Measurements from ENCODE around the gene ATF7IP2.
"Not testable (repeated sequence)": the region's sequence is repeated elsewhere in the genome, so short reads cannot be mapped to it uniquely, and the experiment has no call there.

The ATF7IP2 gene, protein sequence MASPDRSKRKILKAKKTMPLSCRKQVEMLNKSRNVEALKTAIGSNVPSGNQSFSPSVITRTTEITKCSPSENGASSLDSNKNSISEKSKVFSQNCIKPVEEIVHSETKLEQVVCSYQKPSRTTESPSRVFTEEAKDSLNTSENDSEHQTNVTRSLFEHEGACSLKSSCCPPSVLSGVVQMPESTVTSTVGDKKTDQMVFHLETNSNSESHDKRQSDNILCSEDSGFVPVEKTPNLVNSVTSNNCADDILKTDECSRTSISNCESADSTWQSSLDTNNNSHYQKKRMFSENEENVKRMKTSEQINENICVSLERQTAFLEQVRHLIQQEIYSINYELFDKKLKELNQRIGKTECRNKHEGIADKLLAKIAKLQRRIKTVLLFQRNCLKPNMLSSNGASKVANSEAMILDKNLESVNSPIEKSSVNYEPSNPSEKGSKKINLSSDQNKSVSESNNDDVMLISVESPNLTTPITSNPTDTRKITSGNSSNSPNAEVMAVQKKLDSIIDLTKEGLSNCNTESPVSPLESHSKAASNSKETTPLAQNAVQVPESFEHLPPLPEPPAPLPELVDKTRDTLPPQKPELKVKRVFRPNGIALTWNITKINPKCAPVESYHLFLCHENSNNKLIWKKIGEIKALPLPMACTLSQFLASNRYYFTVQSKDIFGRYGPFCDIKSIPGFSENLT

DNA sequence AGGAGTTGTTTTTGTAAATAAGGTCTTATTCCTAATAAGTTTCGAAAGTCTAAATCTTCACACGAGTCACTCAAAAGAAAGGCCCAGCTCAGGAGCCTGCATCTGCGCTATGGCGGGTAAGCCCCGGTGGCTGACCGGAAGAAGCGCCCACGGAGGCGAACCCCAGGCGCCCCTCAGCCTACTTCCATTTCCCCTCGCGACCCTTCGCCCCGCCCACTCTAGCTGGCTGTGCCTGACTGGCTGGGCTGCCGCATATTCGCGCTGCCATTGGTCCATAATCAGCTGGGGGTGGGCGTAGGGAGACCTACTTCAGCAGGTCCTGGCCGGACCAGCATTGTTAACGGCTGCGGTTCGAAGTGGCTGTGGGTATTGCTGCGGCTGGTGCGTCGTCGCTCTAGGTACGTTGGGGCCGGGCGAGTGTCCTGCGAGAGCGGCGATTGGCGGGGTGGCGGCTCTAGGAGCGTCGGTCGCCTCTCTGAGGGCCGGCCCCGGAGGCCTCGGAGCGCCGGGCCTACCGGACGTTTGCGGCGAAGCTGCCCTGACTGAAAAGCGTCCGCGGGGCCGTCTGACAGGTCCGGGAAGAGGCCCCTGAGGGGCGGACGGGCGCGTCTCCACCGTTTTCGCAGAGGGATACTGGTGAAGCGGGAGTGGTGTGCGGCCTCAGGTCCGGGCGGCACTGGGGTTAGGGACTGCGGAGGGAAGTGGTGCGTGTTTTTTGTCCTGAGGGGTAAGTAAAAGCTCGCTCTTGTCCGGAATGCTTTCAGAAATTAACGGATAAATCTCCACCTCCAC is at the start of gene ATF7IP2:
Gene ATF7IP2 (plus strand): TSS at position 337 of the 792 bp plus-strand sequence. CDS start 44,560 bp downstream, outside the sequence.
- DNase-seq: peak; percentile 23 to 87 (median 64)

DNA sequence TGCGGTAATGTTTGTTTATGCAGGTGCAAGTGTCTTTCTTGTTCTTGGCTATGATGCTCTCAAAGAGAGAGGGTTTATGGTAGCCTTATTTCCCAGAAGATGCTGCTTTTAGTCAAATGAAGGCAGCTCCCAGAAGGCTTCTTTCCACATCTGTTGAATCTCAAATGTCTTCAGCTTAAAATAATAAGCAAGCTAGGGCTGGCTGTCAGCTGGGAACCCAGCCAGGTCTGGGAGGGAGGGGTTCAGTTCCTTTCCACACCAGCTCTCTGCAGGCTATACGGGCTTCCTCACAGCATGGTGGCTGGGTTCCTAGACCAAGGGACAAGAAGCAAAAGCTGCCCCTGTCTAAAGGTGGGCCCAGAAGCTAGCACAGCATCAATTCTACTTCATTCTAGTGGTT is 47.4 kb upstream of the ATF7IP2 start:
- DNase-seq: peak in 32 of 58 donors; percentile 0 to 57 (median 8)

DNA sequence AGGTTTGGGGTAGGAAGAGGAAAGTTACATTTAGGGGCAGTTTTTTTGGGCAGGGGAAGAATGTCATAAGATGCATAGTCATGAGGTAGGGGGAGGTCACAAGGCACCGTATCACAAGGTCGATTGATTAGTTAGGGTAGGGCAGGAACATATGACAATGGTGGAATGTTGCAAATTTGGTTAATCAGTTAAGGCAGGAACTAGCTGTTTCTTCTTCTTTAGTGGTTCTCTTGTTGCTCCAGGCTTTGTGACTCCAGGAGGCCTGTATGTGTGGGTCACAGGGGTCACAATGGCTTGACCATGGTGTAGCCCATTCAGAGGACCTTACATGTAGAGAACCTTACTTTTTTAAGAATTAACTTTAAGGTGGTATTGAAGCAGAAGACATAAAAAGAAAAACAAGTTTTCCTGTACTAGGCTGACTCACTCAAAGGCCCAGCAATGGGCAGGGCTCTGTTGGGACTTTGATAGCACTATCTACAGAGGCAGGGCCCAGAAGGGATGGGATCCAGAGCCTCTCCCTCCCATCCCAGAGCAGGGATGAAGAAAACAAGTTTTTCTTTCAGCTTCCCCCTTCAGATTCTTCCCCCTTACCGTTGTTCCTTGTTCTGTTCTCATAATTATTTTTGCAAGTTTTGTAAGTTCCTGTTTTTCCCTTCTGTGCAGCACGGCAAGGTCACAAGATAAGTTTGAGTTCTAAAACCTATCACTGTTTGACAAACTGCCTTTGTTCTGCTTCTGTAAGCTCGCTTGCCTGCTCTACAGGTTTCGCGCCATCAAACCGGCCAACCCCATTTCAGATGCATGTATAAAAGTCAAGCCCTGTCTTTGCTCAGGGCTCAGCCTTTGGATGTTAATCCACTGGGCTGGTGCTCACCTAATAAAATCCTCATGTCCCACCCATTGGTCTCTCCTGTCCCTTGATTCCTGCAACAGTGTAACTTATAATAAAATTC is 45.8 kb upstream of the ATF7IP2 start:
- DNase-seq: no peak

DNA sequence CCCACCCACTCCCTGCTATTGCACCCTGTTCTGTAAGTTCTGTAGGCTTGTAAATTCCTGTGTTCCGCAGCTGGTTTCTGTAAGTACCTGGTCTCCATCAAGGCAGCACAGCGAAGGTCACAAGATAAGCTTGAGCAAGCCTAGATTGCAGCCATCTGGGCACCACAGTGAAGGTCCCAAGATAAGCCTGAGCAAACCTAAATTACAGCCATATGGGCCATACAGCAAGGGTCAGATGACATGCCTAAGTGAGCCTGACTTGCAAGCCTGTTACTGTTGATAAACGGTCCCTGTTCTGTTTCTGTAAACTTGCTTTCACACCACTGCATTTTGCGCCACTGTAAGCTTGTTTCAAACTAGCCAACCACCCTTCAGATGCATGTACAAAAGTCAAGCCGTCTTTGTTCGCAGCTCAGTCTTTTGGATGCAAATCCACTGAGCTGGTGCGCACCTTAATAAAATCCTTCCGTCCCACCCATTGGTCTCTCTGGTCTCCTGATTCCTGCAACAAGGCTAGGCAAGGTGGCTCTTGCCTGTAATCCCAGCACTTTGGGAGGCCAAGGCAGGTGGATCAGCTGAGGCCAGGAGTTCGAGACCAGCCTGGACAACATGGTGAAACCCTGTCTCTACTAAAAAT is 42.6 kb upstream of the ATF7IP2 start:
- DNase-seq: peak in 3 of 58 donors; percentile 0 to 5 (median 1)

DNA sequence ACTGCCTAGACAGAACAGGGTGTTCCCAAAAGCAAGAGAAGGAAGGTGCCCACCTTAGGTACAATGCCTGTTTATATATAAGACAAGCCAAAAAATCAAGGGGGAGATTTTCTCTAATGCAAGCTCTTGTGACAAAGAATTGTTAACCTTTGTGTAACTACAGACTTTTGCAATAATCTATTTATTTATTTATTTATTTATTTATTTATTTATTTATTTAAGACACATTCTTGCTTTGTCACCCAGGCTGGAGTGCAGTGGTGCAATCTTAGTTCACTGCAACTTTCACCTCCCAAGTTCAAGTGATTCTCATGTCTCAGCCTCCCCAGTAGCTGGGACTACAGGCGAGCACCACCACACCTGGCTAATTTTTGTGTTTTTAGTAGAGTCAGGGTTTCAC is 41.2 kb upstream of the ATF7IP2 start:
- DNase-seq: not testable (repeated sequence)

DNA sequence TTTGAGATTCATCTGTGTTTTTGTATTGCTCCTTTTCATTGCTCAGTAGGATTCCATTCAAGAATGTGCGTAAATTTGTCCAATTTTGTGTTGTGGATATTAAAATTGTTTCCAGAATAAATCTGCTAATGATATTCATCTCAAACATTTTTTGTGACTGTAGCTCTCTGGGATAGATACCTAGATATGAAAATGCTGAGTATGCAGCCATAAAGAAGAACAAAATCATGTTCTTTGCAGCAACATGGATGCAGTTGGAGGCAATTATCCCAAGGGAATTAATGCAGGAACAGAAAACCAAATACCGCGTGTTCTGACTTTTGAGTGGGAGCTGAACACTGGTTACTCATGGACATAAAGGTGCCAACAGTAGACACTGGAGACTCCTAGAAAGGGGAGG is 40.2 kb upstream of the ATF7IP2 start:
- DNase-seq: no peak

DNA sequence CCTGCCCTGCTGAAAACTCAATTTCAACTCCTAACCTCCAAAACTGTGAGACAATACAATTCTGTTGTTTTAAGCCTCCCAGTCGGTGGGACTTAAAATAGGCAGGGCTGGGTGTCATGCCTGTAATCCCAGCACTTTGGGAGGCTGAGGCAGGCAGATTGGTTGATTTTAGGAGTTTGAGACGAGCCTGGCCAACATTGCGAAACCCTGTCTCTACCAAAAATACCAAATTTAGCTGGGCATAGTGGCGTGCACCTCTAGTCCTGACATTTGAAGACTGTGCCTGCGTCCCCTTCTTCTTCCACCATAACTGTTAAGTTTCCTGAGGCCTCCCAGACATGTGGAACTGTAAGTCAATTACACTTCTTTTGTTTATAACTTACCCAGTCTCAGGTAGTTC is 36.0 kb upstream of the ATF7IP2 start:
- no peak for DNase-seq

DNA sequence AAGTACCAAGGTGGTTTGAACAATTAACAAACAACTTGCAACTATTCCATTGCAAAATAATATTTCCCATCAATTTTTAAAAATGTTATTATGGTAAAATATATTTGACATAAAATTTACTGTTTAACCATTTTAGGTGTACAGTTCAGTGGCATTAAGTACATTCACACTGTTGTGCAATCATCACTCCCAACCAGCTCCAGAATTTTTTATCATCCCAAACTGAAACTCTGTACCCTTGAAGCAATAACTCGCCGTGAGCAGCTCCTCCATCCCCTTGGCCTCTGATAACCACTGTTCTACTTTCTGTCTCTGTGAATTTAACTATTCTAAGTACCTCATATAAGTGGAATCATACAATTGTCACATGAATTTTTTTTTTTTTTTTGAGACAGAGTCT is 33.6 kb upstream of the ATF7IP2 start:
- no peak for DNase-seq

DNA sequence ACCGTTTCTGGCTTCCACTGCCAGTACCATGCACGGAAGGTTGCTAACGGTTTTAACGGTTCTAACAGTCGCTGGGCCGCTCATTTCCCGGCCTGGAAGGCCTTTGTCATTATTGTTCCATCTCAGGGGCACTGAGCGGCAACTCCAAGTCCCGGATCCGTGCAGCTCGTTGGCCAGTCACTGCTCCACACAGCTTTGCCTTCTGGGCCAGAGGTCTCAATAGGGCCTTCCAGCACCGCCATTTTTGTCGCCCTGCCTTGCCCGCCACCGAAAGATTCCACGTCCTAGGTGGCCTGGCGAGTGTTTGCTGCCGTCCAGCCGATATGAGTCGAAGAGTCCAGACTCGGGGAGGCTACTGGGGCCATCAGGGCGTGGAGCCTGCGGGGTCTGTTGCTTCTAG is 30.3 kb upstream of the ATF7IP2 start:
- DNase-seq: no peak

DNA sequence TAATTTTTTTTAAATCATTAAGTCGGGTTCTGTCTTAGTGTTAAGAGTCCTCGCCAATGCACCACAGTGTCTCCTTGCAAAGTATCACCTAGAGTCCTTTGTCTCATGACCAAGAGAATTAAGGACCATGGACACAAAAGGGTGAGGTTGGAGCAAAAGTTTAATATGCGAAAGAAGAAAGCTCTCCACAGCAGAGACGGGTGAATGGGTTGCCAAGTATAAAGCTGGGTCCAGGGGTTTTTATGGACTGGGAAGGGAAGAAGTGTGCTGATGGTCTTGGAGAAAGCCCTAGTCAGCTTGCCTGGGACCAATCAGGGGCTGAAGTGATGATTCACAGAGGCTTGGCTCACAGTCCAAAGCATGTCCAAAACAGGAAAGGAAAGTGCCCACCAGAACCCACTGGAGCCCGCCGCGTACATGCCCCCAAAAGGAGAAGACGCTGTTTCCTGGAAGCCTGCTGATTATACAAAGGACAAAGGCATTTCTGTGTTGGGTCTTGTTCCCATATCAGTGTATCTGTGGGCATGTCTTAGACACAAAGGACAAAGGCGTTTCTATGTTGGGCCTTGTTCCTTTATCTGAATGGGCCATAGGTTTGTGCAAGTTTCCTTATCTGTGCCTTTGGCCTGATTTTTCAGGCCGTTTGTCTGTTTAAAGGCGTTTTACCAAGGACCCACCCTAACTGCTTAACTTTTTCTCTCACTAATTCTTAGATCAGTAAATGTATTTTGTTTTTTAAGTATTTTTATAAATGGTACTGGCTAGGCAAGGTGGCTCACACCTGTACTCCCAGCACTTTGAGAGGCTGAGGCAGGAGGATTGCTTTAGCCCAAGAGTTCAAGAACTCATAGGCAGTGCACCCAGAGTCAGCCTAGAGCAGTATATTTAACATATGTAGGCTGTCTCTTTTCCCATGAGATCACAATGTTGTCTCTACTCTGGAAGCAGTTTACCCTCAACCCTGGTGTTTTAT is 28.7 kb upstream of the ATF7IP2 start:
- DNase-seq: no peak

DNA sequence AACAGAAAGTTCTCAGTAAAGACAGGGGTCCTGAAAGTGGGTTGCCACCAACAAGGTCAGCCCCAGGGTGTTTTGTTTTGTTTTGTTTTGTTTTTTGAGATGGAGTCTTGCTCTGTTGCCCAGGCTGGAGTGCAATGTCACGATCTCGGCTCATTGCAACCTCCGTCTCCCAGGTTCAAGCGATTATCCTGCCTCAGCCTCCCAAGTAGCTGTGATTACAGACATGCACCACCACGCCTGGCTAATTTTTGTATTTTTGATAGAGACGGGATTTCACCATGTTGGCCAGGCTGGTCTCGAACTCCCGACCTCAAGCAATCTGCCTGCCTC is 24.1 kb upstream of the ATF7IP2 start:
- DNase-seq: not testable (repeated sequence)

DNA sequence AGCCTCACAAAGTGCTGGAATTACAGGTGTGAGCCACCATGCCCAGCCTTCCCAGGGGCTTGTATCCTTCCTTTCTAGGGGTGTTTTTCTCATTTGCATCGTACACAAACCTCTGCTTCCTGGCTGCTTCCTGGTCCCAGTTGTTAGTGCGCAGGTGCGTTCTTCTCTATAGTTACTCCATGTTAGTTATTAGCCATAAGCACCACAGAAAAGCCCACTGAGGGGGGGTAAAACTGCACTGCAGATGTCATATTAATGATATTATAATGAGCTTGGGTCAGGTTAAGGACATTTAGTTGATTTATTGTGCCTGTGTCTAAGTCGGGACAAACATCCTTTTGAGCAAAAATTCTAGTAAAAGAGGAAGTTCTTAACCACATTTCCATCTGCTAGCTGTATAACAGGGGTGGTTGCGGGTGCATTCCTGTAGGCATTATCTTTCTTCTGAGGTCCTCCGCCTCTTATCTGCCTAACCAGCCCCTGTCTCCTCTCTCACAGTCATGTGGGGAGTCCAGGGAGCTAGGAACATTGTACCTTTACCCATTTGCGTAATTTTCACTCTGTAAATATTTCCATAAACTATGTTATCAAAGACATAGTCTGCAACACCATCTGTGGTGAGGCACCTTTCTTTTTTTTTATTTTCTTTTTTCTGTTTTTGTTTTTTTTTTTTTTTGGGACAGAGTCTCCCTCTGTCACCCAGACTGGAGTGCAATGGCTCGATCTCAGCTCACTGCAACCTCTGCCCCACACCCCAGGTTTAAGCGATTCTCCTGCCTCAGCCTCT is 23.6 kb upstream of the ATF7IP2 start:
- no peak for DNase-seq

DNA sequence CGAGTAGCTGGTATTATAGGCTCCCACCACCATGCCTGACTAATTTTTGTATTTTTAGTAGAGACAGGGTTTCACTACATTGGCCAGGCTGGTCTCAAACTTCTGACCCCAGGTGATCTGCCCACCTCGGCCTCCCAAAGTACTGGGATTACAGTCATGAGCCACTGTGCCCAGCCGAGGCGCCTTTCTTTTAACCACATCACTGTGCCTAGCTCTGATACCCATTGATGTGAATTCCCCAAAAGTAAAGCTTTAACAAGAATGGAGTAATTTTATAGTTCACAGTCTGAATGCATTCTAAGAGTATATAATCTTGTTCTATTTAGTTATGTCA is 23.0 kb upstream of the ATF7IP2 start:
- DNase-seq: not testable (repeated sequence)

DNA sequence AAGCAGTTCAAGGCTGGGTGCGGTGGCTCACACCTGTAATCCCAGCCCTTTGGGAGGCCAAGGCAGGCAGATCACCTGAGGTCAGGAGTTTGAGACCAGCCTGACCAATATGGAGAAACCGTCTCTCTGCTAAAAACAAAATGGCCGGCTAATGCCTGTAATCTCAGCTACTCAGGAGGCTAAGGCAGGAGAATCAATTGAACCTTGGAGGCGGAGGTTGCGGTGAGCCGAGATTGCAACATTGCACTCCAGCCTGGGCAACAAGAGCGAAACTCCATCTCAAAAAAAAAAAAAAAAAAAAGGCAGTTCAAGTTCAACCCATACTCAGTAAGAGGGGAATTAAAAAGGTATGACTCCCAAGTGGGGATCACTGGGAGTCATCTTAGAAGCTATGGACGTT is 19.2 kb upstream of the ATF7IP2 start:
- not testable (repeated sequence) for DNase-seq

DNA sequence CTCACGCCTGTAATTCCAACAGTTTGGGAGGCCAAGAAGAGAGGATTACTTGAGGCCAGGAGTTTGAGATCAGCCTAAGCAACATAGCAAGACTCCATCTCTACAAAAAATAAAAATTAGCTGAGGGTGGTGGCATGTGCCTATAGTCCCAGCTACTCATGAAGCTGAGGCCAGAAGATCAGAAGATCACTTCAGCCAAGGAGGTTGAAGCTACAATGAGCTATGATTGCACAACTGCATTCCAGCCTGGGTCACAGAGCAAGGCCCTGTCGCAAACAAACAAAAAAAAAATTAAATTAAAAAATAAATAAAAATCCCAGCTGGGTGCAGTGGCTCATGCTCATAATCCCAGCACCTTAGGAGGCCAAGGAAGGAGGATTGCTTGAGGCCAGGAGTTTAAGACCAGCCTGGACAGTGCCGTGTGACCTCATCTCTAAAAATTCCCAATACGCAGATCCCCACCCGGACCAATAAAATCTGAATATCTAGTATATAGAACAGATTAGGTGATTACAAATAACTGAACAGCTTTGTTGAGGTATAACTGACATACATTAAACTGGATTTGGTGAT is 18.2 kb upstream of the ATF7IP2 start:
- no peak for DNase-seq

DNA sequence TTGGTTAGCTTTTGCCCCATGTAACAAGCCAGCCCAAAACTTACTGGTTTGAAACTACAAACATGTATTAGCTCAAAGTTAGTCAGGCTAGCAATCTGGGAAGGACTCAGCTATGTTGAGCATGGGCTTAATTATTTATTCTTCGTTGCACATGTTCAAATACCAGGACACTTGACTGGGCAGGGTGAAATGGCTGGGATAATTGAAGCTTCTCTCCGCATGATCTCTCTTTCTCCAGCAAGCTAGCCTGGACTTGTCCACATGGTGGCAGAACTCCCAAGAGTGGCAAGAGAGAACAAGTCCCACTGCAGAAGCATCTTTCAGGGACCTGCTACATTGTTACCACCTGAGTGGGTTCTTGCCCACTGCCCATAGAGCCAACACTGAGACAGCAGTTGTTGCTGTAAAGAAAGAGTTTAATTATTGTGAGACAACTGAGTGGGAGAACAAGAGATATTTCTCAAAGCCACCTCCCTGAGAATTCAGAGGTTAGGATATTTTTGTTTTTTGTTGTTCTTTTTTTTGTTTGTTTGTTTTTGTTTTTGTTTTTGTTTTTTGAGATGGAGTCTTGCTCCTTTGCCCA is 16.8 kb upstream of the ATF7IP2 start:
- no peak for DNase-seq

DNA sequence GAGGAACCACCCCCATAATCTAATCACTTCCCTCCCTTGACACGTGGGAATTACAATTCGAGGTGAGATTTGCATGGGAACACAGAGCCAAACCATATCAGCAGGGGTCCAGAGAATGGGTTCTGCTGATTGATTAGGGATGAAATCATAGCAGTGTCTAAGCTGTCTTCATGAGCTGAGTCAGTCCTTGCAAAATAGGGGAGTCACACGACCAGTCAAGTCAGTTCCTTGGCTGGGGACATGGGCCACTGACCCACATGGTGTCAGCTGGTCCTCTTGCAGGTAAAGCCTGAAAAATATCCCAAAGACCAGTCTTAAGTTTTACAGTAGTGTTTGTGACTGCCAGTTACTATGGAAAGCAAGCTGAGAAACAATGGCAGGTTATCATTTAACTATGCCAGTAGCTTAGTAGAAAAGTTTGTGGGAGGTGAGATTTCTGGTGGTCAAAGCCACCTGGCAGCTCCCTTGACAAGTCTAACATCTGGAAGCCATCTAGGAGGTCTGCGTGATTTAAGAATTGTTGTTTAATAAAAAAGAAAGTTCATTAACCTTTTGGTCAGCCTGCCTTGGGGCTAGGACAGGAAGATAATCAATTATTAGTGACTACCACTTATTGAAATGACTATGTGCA is 15.7 kb upstream of the ATF7IP2 start:
- DNase-seq: no peak

Measured in anterior cingulate cortex (tissue), 58 donors.